CD8-positive, alpha-beta memory T cell (primary cell): ENCODE data around the gene LZTS2. TPM values are rescaled to one million over a fixed set of nuclear protein-coding genes. Genes with fewer than 3 reads are reported as not detected.

Experiments
- CTCF ChIA-PET: fragments of 350-600 bp; sonication (Branson Sonifier 250); formaldehyde crosslinking; loops from one replicate; lab custom pipeline; 2021; ENCODE audit warnings: antibody characterized with exemption; lab: Charles Lee
- POLR2A ChIA-PET: fragments of 350-600 bp; sonication (Branson Sonifier 250); formaldehyde crosslinking; loops from one replicate; lab custom pipeline; 2021; ENCODE audit warnings: antibody characterized with exemption; lab: Charles Lee
- DNase-seq, 5 donors: peaks; one replicate each; pipeline versions ENCODE4 v3.0.0 to v3.0.0-alpha.2; 2020 to 2022; ENCODE audit warnings: mixed read lengths in 1 of 5
- H3K27ac ChIP-seq: one replicate; pipeline ENCODE4 v1.7.0; 2013; ENCODE audit warnings: low read depth, mild to moderate bottlenecking, low read length, moderate library complexity
- H3K27me3 ChIP-seq: 2 replicates; pipeline ENCODE4 v1.7.0; 2013; ENCODE audit warnings: low read length, mild to moderate bottlenecking; ENCODE audit not compliant: insufficient read depth, poor library complexity, severe bottlenecking
- H3K36me3 ChIP-seq: 2 replicates; pipeline ENCODE4 v1.7.0; 2013; ENCODE audit warnings: mild to moderate bottlenecking, low read length, moderate library complexity; ENCODE audit not compliant: insufficient read depth
- H3K4me1 ChIP-seq: 2 replicates; pipeline ENCODE4 v1.7.0; 2013; ENCODE audit warnings: mild to moderate bottlenecking, low read length, moderate library complexity; ENCODE audit not compliant: insufficient read depth
- H3K4me3 ChIP-seq: 2 replicates; pipeline ENCODE4 v1.7.0; 2013; ENCODE audit warnings: mild to moderate bottlenecking, low read length
- H3K9me3 ChIP-seq: 2 replicates; pipeline ENCODE4 v1.7.0; 2013; ENCODE audit warnings: mild to moderate bottlenecking, low read length
- H3K27ac Mint-ChIP-seq, 8 donors: one replicate each; pipeline ENCODE4 v1.8.0; 2020 to 2021; ENCODE audit warnings: mixed read lengths in 8 of 8, mild to moderate bottlenecking in 6 of 8, inconsistent platforms in 3 of 8, moderate library complexity in 3 of 8
- H3K27me3 Mint-ChIP-seq, 2 donors: one replicate each; pipeline ENCODE4 v1.8.0; 2020 to 2021; ENCODE audit warnings: mixed read lengths in 2 of 2, mild to moderate bottlenecking in 1 of 2, moderate library complexity in 1 of 2
- H3K36me3 Mint-ChIP-seq, 3 donors: one replicate each; pipeline ENCODE4 v1.8.0; 2020 to 2021; ENCODE audit warnings: mixed read lengths in 3 of 3, inconsistent platforms in 1 of 3, mild to moderate bottlenecking in 1 of 3
- H3K4me1 Mint-ChIP-seq, 3 donors: one replicate each; pipeline ENCODE4 v1.8.0; 2020 to 2021; ENCODE audit warnings: mixed read lengths in 3 of 3, inconsistent platforms in 1 of 3, mild to moderate bottlenecking in 1 of 3
- H3K4me3 Mint-ChIP-seq, 7 donors: one replicate each; pipeline ENCODE4 v1.8.0; 2020 to 2021; ENCODE audit warnings: mixed read lengths in 7 of 7, mild to moderate bottlenecking in 6 of 7, moderate library complexity in 4 of 7, inconsistent platforms in 2 of 7
- H3K9me3 Mint-ChIP-seq, 5 donors: one replicate each; pipeline ENCODE4 v1.8.0; 2020 to 2022; ENCODE audit warnings: mixed read lengths in 5 of 5, mild to moderate bottlenecking in 3 of 5, moderate library complexity in 2 of 5, inconsistent platforms in 1 of 5
- polyA plus RNA-seq: library from polyadenylated mRNA; unstranded; fragments of 300-500 nt; fragmentation: Illumina TruSeq; gene quantifications from one replicate; pipeline ENCODE4 v1.2.3, GENCODE V29; 2021
- total RNA-seq, 2 experiments: library from RNA; stranded (reverse); gene quantifications; one replicate each; pipeline ENCODE4 v1.2.3, GENCODE V29; 2021

Gene LZTS2
- total and polyA plus RNA-seq, 3 experiments from 2014 or later: 10.9 to 19.7 (median 11.5) TPM

DNA sequence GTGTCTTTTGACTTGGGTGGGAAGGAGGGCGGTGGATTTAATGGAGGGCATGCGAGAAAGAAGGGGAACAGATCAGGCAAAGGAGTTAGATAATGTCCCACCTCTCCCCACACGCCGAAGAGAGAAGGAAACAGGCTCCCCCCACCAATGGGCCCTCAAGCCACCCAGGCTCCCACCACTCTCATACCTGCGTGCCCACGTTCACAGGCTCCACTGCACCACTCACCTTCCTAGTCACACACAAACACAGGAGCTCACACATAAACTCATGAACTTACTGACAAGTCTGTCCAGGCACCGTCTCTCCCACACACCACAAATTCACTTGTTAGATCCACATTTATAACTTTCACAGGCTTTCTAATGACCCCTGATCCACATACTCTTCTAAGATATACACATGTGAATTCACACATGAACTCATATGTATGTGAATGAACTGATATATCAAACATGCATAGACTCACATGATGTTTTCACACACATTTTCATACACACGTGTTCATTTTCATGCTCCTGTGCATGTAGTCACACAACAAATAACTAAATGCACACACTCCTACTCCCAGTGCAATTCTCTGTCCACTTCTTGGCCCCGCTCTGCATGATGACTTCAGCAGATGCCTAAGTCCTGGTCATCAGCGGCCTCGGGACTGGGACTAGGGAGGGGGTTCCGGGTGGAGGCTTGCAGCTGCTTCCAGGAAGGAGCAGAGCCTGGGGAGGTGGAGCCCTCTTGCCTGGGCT is 1.5 kb downstream of the LZTS2 start:
- Histone ChIP-seq H3K27me3 (no peaks in the 10 kb centered on the region), H3K9me3 (no peaks in the 10 kb centered on the region), H3K4me1 (peaks cover 23% of the 10 kb centered on the region), H3K36me3 (no peaks in the 10 kb centered on the region), H3K27ac (peak overlapping the region; percentile 67), H3K4me3 (no peak overlapping the region)
- H3K4me1 Mint-ChIP-seq: peaks cover 21 to 32% (median 22%) of the 10 kb centered on the region in 3 donors
- ChIA-PET CTCF (interaction anchor here (0.7 to 2.6 kb wide), 5 partner anchors 7 to 18 kb away, joined by 3 to 9 read pairs (median 5); no protein-coding TSS in a partner anchor), POLR2A (interaction anchor here (0.6 kb wide), 1 partner anchor 42 kb away, joined by 4 read pairs; no protein-coding TSS in a partner anchor)
- no peaks in the 10 kb centered on the region for H3K27me3 Mint-ChIP-seq
- H3K27ac Mint-ChIP-seq: peak overlapping the region in 7 of 8 donors; percentile 44 to 88 (median 84)
- no peak for DNase-seq
- peaks cover 0 to 29% (median 0%) of the 10 kb centered on the region in 3 donors for H3K36me3 Mint-ChIP-seq
- H3K4me3 Mint-ChIP-seq: peak overlapping the region; percentile 71 to 92 (median 84)
- H3K9me3 Mint-ChIP-seq: no peaks in the 10 kb centered on the region

DNA sequence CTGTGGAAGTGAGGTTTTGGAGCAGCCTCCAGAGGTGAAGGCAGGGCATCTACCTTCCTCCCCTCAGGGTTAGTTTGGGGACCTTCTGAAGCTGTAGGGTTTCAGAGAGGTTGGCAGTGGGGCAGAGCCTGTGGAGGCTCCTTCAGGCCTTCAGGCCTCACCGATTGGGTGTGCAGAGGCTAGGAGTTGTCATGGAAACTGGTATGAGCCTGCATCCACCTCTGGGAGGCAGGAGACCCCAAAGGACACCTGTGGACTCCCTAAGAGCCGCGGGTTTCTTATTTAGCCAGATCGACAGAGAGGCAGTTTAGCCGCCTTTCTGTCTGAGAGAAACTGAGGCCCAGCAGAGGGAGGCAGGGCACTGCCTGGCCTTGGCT is 2.0 kb downstream of the LZTS2 start:
- Histone ChIP-seq H3K27ac (no peak overlapping the region), H3K9me3 (no peaks in the 10 kb centered on the region), H3K4me1 (peaks cover 18% of the 10 kb centered on the region), H3K4me3 (no peak overlapping the region), H3K27me3 (no peaks in the 10 kb centered on the region), H3K36me3 (no peaks in the 10 kb centered on the region)
- Mint-ChIP-seq H3K36me3 (peaks cover 0 to 32% (median 0%) of the 10 kb centered on the region in 3 donors), H3K4me3 (peak overlapping the region in 2 of 7 donors; percentile 83 to 92), H3K27ac (peak overlapping the region in 1 of 8 donors; percentile 13), H3K27me3 (no peaks in the 10 kb centered on the region), H3K4me1 (peaks cover 16 to 26% (median 17%) of the 10 kb centered on the region in 3 donors), H3K9me3 (no peaks in the 10 kb centered on the region)
- DNase-seq: no peak
- CTCF ChIA-PET: interaction anchor here (1.6 to 2.6 kb wide), 4 partner anchors 8 to 17 kb away, joined by 4 to 9 read pairs (median 6); no protein-coding TSS in a partner anchor
- POLR2A ChIA-PET: interaction anchor here (0.6 kb wide), 1 partner anchor 42 kb away, joined by 4 read pairs; no protein-coding TSS in a partner anchor

- peaks cover 16% of the 10 kb centered on the region for H3K4me1 ChIP-seq
- Mint-ChIP-seq H3K36me3 (peaks cover 0 to 35% (median 0%) of the 10 kb centered on the region in 3 donors), H3K4me3 (no peak overlapping the region), H3K27ac (no peak overlapping the region), H3K4me1 (peaks cover 14 to 22% (median 17%) of the 10 kb centered on the region in 3 donors), H3K27me3 (no peaks in the 10 kb centered on the region), H3K9me3 (no peaks in the 10 kb centered on the region)
- DNase-seq: no peak
- no peaks in the 10 kb centered on the region for H3K27me3 ChIP-seq
- POLR2A ChIA-PET: no interaction called here
- H3K27ac ChIP-seq: no peak overlapping the region
- no peak overlapping the region for H3K4me3 ChIP-seq
- CTCF ChIA-PET: interaction anchor here (1.8 to 4.9 kb wide), 4 partner anchors 9 to 16 kb away, joined by 4 to 30 read pairs (median 8); no protein-coding TSS in a partner anchor
- H3K9me3 ChIP-seq: no peaks in the 10 kb centered on the region
- no peaks in the 10 kb centered on the region for H3K36me3 ChIP-seq
Observed at GRCh38 chr10:101002456-101002855, 2.8 kb downstream of the LZTS2 start.

GRCh38 chr10:101003639-101004206 is 4.1 kb downstream of the LZTS2 start:
- Mint-ChIP-seq H3K27ac (no peak overlapping the region), H3K4me1 (peaks cover 8 to 12% (median 9%) of the 10 kb centered on the region in 3 donors), H3K9me3 (no peaks in the 10 kb centered on the region), H3K4me3 (no peak overlapping the region), H3K27me3 (no peaks in the 10 kb centered on the region), H3K36me3 (peaks cover 0 to 29% (median 0%) of the 10 kb centered on the region in 3 donors)
- no peaks in the 10 kb centered on the region for H3K9me3 ChIP-seq
- no peaks in the 10 kb centered on the region for H3K36me3 ChIP-seq
- no peak overlapping the region for H3K27ac ChIP-seq
- POLR2A ChIA-PET: interaction anchor here (1.6 kb wide), 1 partner anchor 27 kb away, joined by 3 read pairs; the partner anchor contains the start of genes PDZD7 and SFXN3
- no peak for DNase-seq
- H3K4me3 ChIP-seq: no peak overlapping the region
- H3K4me1 ChIP-seq: peaks cover 9% of the 10 kb centered on the region
- CTCF ChIA-PET: interaction anchor here (2.2 to 4.9 kb wide), 3 partner anchors 8 to 15 kb away, joined by 7 to 30 read pairs (median 9); no protein-coding TSS in a partner anchor
- H3K27me3 ChIP-seq: no peaks in the 10 kb centered on the region

- H3K27me3 Mint-ChIP-seq: no peaks in the 10 kb centered on the region
- no peaks in the 10 kb centered on the region for H3K9me3 ChIP-seq
- no peak overlapping the region for H3K27ac ChIP-seq
- ChIA-PET CTCF (interaction anchor here (1.3 to 4.9 kb wide), 2 partner anchors 10 to 13 kb away, joined by 6 to 30 read pairs; no protein-coding TSS in a partner anchor), POLR2A (interaction anchor here (0.6 kb wide), 1 partner anchor 181 kb away, joined by 5 read pairs; no protein-coding TSS in a partner anchor)
- peak overlapping the region in 1 of 8 donors; percentile 54 for H3K27ac Mint-ChIP-seq
- peaks cover 0 to 28% (median 0%) of the 10 kb centered on the region in 3 donors for H3K36me3 Mint-ChIP-seq
- H3K36me3 ChIP-seq: no peaks in the 10 kb centered on the region
- H3K4me1 ChIP-seq: peaks cover 1% of the 10 kb centered on the region
- H3K27me3 ChIP-seq: no peaks in the 10 kb centered on the region
- no peak overlapping the region for H3K4me3 Mint-ChIP-seq
- no peak overlapping the region for H3K4me3 ChIP-seq
- no peaks in the 10 kb centered on the region for H3K9me3 Mint-ChIP-seq
- no peak for DNase-seq
- H3K4me1 Mint-ChIP-seq: peaks cover 6 to 10% (median 7%) of the 10 kb centered on the region in 3 donors
Observed at GRCh38 chr10:101005361-101005760, 5.8 kb downstream of the LZTS2 start.

GRCh38 chr10:101005869-101006567 is 6.4 kb downstream of the LZTS2 start:
- H3K4me1 ChIP-seq: no peaks in the 10 kb centered on the region
- H3K27me3 ChIP-seq: no peaks in the 10 kb centered on the region
- no peak overlapping the region for H3K27ac ChIP-seq
- Mint-ChIP-seq H3K9me3 (no peaks in the 10 kb centered on the region), H3K4me1 (peaks cover 2 to 3% (median 3%) of the 10 kb centered on the region in 3 donors), H3K4me3 (no peak overlapping the region), H3K36me3 (peaks cover 0 to 27% (median 0%) of the 10 kb centered on the region in 3 donors), H3K27ac (no peak overlapping the region), H3K27me3 (no peaks in the 10 kb centered on the region)
- no peak overlapping the region for H3K4me3 ChIP-seq
- no peaks in the 10 kb centered on the region for H3K36me3 ChIP-seq
- no peaks in the 10 kb centered on the region for H3K9me3 ChIP-seq
- ChIA-PET CTCF (interaction anchor here (4.9 to 7.0 kb wide), 2 partner anchors 8 to 10 kb away, joined by 30 to 64 read pairs; partner anchors contain the start of gene LZTS2), POLR2A (interaction anchor here (0.6 to 0.8 kb wide), 2 partner anchors 11 to 181 kb away, joined by 3 to 5 read pairs; no protein-coding TSS in a partner anchor)
- DNase-seq: no peak

DNA sequence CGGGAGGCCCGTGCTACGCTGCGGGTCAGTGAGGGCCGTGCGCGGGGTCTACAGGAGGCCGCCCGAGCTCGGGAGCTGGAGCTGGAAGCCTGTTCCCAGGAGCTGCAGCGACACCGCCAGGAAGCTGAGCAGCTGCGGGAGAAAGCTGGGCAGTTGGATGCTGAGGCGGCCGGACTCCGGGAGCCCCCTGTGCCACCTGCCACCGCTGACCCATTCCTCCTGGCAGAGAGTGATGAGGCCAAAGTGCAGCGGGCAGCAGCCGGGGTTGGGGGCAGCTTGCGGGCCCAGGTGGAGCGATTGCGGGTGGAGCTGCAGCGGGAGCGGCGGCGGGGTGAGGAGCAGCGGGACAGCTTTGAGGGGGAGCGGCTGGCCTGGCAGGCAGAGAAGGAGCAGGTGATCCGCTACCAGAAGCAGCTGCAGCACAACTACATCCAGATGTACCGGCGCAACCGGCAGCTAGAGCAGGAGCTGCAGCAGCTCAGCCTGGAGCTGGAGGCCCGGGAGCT is 7.0 kb downstream of the LZTS2 start:
- Histone ChIP-seq H3K4me3 (no peak overlapping the region), H3K36me3 (no peaks in the 10 kb centered on the region), H3K27ac (no peak overlapping the region), H3K9me3 (no peaks in the 10 kb centered on the region), H3K27me3 (no peaks in the 10 kb centered on the region), H3K4me1 (no peaks in the 10 kb centered on the region)
- H3K9me3 Mint-ChIP-seq: no peaks in the 10 kb centered on the region
- H3K27me3 Mint-ChIP-seq: no peaks in the 10 kb centered on the region
- CTCF ChIA-PET: interaction anchor here (1.4 to 7.0 kb wide), 3 partner anchors 8 to 34 kb away, joined by 6 to 64 read pairs (median 30); partner anchors contain the start of gene LZTS2
- POLR2A ChIA-PET: interaction anchor here (0.8 kb wide), 1 partner anchor 10 kb away, joined by 3 read pairs; no protein-coding TSS in a partner anchor
- peaks cover 0 to 26% (median 0%) of the 10 kb centered on the region in 3 donors for H3K36me3 Mint-ChIP-seq
- H3K27ac Mint-ChIP-seq: no peak overlapping the region
- DNase-seq: no peak
- H3K4me3 Mint-ChIP-seq: no peak overlapping the region
- no peaks in the 10 kb centered on the region for H3K4me1 Mint-ChIP-seq
